Body of pancreas (tissue), 4 donors: Measurements from ENCODE around the gene CCDC81. TPM values are rescaled to one million over a fixed set of nuclear protein-coding genes. Genes with fewer than 3 reads are reported as not detected.

Source experiments
- ATAC-seq: fragments of 150-250 bp; one replicate; pipeline ENCODE4 v1.9.1; 2016
- DNase-seq, 4 donors: peaks; one replicate each; pipeline ENCODE4 v3.0.0-alpha.2; 2019
- H3K27ac ChIP-seq, 4 donors: fragments of 200-600 bp; sonication (generic); 1 replicate in 3 of 4; 2 replicates in 1 of 4; pipeline versions ENCODE4 v1.5.1 to v1.6.1; 2016 to 2019; ENCODE audit warnings: mild to moderate bottlenecking in 1 of 4, mixed read lengths in 1 of 4, moderate library complexity in 1 of 4
- H3K27me3 ChIP-seq, 2 donors: fragments of 200-600 bp; sonication (generic); one replicate each; pipeline ENCODE4 v1.6.0; 2016; ENCODE audit warnings: mild to moderate bottlenecking in 1 of 2
- H3K36me3 ChIP-seq, 2 donors: fragments of 200-600 bp; sonication (generic); replicated peaks in 1 of 2; 2 replicates each; pipeline ENCODE4 v1.5.1; 2016; ENCODE audit warnings: low read depth in 2 of 2; ENCODE audit not compliant: insufficient read depth in 1 of 2
- H3K4me1 ChIP-seq: fragments of 200-600 bp; sonication (generic); one replicate; pipeline ENCODE4 v1.6.0; 2016
- H3K4me3 ChIP-seq, 2 donors: fragments of 200-600 bp; sonication (generic); 1 replicate in 1 of 2; 2 replicates in 1 of 2; pipeline ENCODE4 v1.5.1; 2016 to 2019
- H3K9me3 ChIP-seq, 3 donors: fragments of 200-600 bp; sonication (generic); 1 replicate in 2 of 3; 2 replicates in 1 of 3; pipeline ENCODE4 v1.5.1; 2016
- CTCF ChIP-seq, 7 experiments: fragments of 450-650 bp in 4 of 7; fragments of 200-600 bp in 3 of 7; sonication (generic) in 3 of 7; IDR thresholded peaks; one replicate each; pipeline ENCODE4 v1.5.1; 2016 to 2019; ENCODE audit warnings: antibody characterized with exemption in 7 of 7
- POLR2A ChIP-seq, 3 donors: fragments of 450-650 bp; IDR thresholded peaks; one replicate each; pipeline ENCODE4 v1.6.1; 2016; ENCODE audit warnings: antibody characterized with exemption in 3 of 3, mild to moderate bottlenecking in 2 of 3
- WGBS, 2 donors: methylation state at CpG; one replicate each; pipeline ENCODE4 v1.1.5; 2017; 5-methylcytosine and 5-hydroxymethylcytosine counted together
- intact Hi-C: fragments of 100-400 bp; cut with DNase I; formaldehyde crosslinking; loops from one replicate; pipeline ENCODE4 v1.15.1; 2023
- total RNA-seq, 2 donors: library from RNA; depleted of rRNA; stranded (reverse); fragments of >200 nt; gene quantifications; one replicate each; pipeline ENCODE4 v1.1.0, GENCODE V29; 2016

The CCDC81 gene
- total RNA-seq, 2 donors from 2014 or later, result 0.52 TPM; not detected in 1

- ATAC-seq (no peak), DNase-seq (no peak)
- H3K4me1 ChIP-seq, result no peaks in the 10 kb centered on the region
- WGBS, 2 donors, result 87 to 90% methylated on average over 5 of the region's 5 CpGs
- H3K27me3 ChIP-seq, result no peaks in the 10 kb centered on the region
- no peak overlapping the region for H3K4me3 ChIP-seq
- no peaks in the 10 kb centered on the region for H3K36me3 ChIP-seq
- H3K27ac ChIP-seq, result no peak overlapping the region
- intact Hi-C loops, result loop anchor here (10.0 kb wide), 1 partner anchor 145 kb away; no protein-coding TSS in a partner anchor
- TF ChIP-seq CTCF (IDR thresholded peaks at IDR 0.05) (no peak), POLR2A (IDR thresholded peaks at IDR 0.05) (no peak)
- H3K9me3 ChIP-seq, result no peaks in the 10 kb centered on the region
Measured at GRCh38 chr11:86469491-86470388, 95.1 kb downstream of the CCDC81 start.

Other genes starting within 250 kb of the CCDC81 start
- 10 to 100 TPM; 14.5 to 20.1 TPM for gene EED, start 130.1 kb upstream of the CCDC81 start, total RNA-seq
- gene HIKESHI, start 72.6 kb upstream of the CCDC81 start, total RNA-seq, result 10 to 100 TPM in 1 of 2 donors, 1 to 10 TPM in 1; 9.2 to 18.9 TPM